Thyroid gland (tissue), 4 donors: ENCODE data around the gene UNC5C. TPM values are rescaled to one million over a fixed set of nuclear protein-coding genes. Genes with fewer than 3 reads are reported as not detected.

Experiments
- DNase-seq, 2 donors: peaks; one replicate each; pipeline ENCODE4 v3.0.0-alpha.2; 2019
- H3K27ac ChIP-seq, 3 donors: fragments of 200-600 bp; sonication (generic); 1 replicate in 2 of 3; 2 replicates in 1 of 3; pipeline ENCODE4 v1.5.1; 2016 to 2019; ENCODE audit warnings: mild to moderate bottlenecking in 1 of 3, moderate library complexity in 1 of 3
- H3K27me3 ChIP-seq: fragments of 200-600 bp; sonication (generic); one replicate; pipeline ENCODE4 v1.5.1; 2019
- H3K36me3 ChIP-seq, 2 donors: fragments of 200-600 bp; sonication (generic); one replicate each; pipeline ENCODE4 v1.5.1; 2016 to 2019
- H3K4me1 ChIP-seq, 2 donors: fragments of 200-600 bp; sonication (generic); one replicate each; pipeline ENCODE4 v1.5.1; 2017 to 2019
- H3K4me3 ChIP-seq, 3 donors: fragments of 200-600 bp; sonication (generic); replicated peaks in 1 of 3; 1 replicate in 2 of 3; 2 replicates in 1 of 3; pipeline ENCODE4 v1.5.1; 2016; ENCODE audit warnings: mild to moderate bottlenecking in 1 of 3
- H3K9me3 ChIP-seq: fragments of 200-600 bp; sonication (generic); one replicate; pipeline ENCODE4 v1.5.1; 2017
- CTCF ChIP-seq, 6 experiments: fragments of 200-600 bp in 3 of 6; fragments of 450-650 bp in 3 of 6; sonication (generic) in 3 of 6; IDR thresholded peaks; one replicate each; pipeline ENCODE4 v1.5.1; 2016 to 2019; ENCODE audit warnings: antibody characterized with exemption in 6 of 6, mild to moderate bottlenecking in 2 of 6, inconsistent platforms in 1 of 6, moderate library complexity in 1 of 6
- POLR2A ChIP-seq, 2 donors: fragments of 450-650 bp; IDR thresholded peaks; one replicate each; pipeline ENCODE4 v1.6.1; 2017; ENCODE audit warnings: antibody characterized with exemption in 2 of 2, mild to moderate bottlenecking in 2 of 2, moderate library complexity in 1 of 2
- WGBS, 2 donors: methylation state at CpG; one replicate each; pipeline ENCODE4 v1.1.5; 2017; 5-methylcytosine and 5-hydroxymethylcytosine counted together
- intact Hi-C: fragments of 100-400 bp; cut with DNase I; formaldehyde crosslinking; loops from one replicate; pipeline ENCODE4 v1.15.1; 2023
- total RNA-seq, 4 donors: library from RNA; depleted of rRNA; stranded (reverse); fragments of >200 nt; gene quantifications; one replicate each; pipeline ENCODE4 v1.2.3, GENCODE V29; 2016

UNC5C gene
- total RNA-seq, 4 donors from 2014 or later, result 27.1 to 72.0 (median 59.0) TPM

DNA sequence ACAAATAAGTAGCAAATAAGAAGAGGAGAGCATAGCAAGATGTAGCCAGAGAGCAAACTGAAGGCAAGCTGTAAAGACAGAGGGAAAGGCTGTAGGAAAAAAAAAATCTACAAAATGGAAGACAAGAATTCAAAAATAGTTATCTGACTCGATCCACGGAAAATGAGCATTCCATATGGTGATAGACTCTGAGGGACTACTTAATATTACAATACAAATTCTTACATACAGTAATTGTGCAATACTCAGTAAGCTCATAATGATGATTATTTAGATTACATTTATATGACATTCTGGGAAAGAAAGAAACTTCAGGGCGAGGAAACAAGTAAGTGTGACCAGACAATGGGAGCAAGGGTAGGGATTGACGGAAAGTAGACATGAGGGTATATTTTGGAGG, 102.6 kb downstream of the UNC5C start:
- peaks cover 13 to 20% of the 10 kb centered on the region in 2 donors for H3K4me1 ChIP-seq
- intact Hi-C loops, result no loop called here

GRCh38 chr4:95445251-95445650, 103.5 kb downstream of the UNC5C start:
- Histone ChIP-seq H3K36me3 (no peaks in the 10 kb centered on the region), H3K4me1 (peaks cover 20 to 26% of the 10 kb centered on the region in 2 donors), H3K4me3 (no peak overlapping the region), H3K27me3 (no peaks in the 10 kb centered on the region), H3K9me3 (no peaks in the 10 kb centered on the region), H3K27ac (no peak overlapping the region)
- TF ChIP-seq POLR2A (IDR thresholded peaks at IDR 0.05) (no peak), CTCF (IDR thresholded peaks at IDR 0.05) (no peak)
- no peak for DNase-seq
- 91 to 96% methylated on average over 5 of the region's 5 CpGs for WGBS, 2 donors
- intact Hi-C loops, result no loop called here

More for the DNA sequence above, 102.6 kb downstream of the UNC5C start:
- no peaks in the 10 kb centered on the region for H3K9me3 ChIP-seq
- WGBS, 2 donors, result 96 to 97% methylated on average over 4 of the region's 4 CpGs
- no peaks in the 10 kb centered on the region for H3K27me3 ChIP-seq
- no peak for TF ChIP-seq CTCF (IDR thresholded peaks at IDR 0.05)
- TF ChIP-seq POLR2A (IDR thresholded peaks at IDR 0.05), result no peak
- no peak overlapping the region for H3K27ac ChIP-seq
- H3K4me3 ChIP-seq, result no peak overlapping the region
- no peak for DNase-seq
- H3K36me3 ChIP-seq, result no peaks in the 10 kb centered on the region

- Histone ChIP-seq H3K27ac (no peak overlapping the region), H3K27me3 (no peaks in the 10 kb centered on the region), H3K36me3 (no peaks in the 10 kb centered on the region), H3K4me3 (no peak overlapping the region), H3K4me1 (peaks cover 21 to 26% of the 10 kb centered on the region in 2 donors), H3K9me3 (no peaks in the 10 kb centered on the region)
- TF ChIP-seq CTCF (IDR thresholded peaks at IDR 0.05), result no peak
- no peak for TF ChIP-seq POLR2A (IDR thresholded peaks at IDR 0.05)
- intact Hi-C loops, result no loop called here
- DNase-seq, result no peak
- WGBS, 2 donors, result 97 to 99% methylated on average over 5 of the region's 5 CpGs
Measured at GRCh38 chr4:95444812-95445211, 104.0 kb downstream of the UNC5C start.

DNA sequence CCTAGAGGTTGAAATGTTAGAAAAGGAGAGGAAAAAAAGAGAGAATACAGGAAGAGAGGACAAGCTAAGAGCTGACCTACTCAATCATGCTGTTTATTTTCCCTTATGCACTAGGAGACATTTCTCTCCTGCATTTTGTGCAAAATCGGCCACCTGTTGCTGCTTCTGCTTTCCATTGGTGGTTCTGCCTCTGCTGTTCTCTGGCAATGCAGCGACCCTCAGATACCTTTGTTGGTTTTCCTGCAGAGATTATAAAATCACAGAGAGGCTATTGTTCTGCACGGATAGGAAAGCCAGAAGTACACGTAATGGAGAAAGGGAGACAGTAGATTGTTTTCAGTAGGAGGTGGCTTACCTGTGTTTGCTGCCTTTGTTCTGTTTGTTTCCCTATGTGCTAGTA, 108.9 kb downstream of the UNC5C start:
- no peak for TF ChIP-seq CTCF (IDR thresholded peaks at IDR 0.05)
- TF ChIP-seq POLR2A (IDR thresholded peaks at IDR 0.05), result no peak
- Histone ChIP-seq H3K9me3 (no peaks in the 10 kb centered on the region), H3K27ac (peak overlapping the region in 1 of 3 donors; percentile 8), H3K27me3 (no peaks in the 10 kb centered on the region), H3K4me1 (peaks cover 19 to 23% of the 10 kb centered on the region in 2 donors), H3K36me3 (no peaks in the 10 kb centered on the region), H3K4me3 (no peak overlapping the region)
- DNase-seq, result no peak
- 23 to 44% methylated on average over 4 of the region's 4 CpGs for WGBS, 2 donors
- intact Hi-C loops, result no loop called here

GRCh38 chr4:95439071-95439470, 109.7 kb downstream of the UNC5C start:
- no peaks in the 10 kb centered on the region for H3K36me3 ChIP-seq
- DNase-seq, result no peak
- no peaks in the 10 kb centered on the region for H3K27me3 ChIP-seq
- no peaks in the 10 kb centered on the region for H3K9me3 ChIP-seq
- H3K4me1 ChIP-seq, result peaks cover 19 to 23% of the 10 kb centered on the region in 2 donors
- no peak overlapping the region for H3K27ac ChIP-seq
- H3K4me3 ChIP-seq, result no peak overlapping the region
- intact Hi-C loops, result no loop called here
- 70 to 71% methylated on average over 2 of the region's 2 CpGs for WGBS, 2 donors
- TF ChIP-seq POLR2A (IDR thresholded peaks at IDR 0.05) (no peak), CTCF (IDR thresholded peaks at IDR 0.05) (no peak)
